Stomach (tissue), 9 donors: ENCODE results near the gene CDYL. TPM values are rescaled to one million over a fixed set of nuclear protein-coding genes. Genes with fewer than 3 reads are reported as not detected.

Experiments used
- DNase-seq, 2 donors: peaks; one replicate each; pipeline versions ENCODE4 v3.0.0 to v3.0.0-alpha.2; 2013 to 2019
- H3K27ac ChIP-seq, 5 donors: fragments of 200-600 bp in 4 of 5; sonication (generic) in 4 of 5; one replicate each; pipeline ENCODE4 v1.5.1; 2013 to 2019; ENCODE audit warnings: mild to moderate bottlenecking in 1 of 5, moderate library complexity in 1 of 5
- H3K27me3 ChIP-seq, 3 donors: fragments of 200-600 bp; sonication (generic); one replicate each; pipeline ENCODE4 v1.5.1; 2017 to 2019; ENCODE audit warnings: mixed run types in 1 of 3
- H3K36me3 ChIP-seq, 4 donors: fragments of 200-600 bp; sonication (generic); 1 replicate in 3 of 4; 2 replicates in 1 of 4; pipeline ENCODE4 v1.5.1; 2016 to 2019
- H3K4me1 ChIP-seq, 4 donors: fragments of 200-600 bp; sonication (generic); one replicate each; pipeline ENCODE4 v1.5.1; 2016 to 2019
- H3K4me3 ChIP-seq, 4 donors: fragments of 200-600 bp; sonication (generic) in 3 of 4; one replicate each; pipeline ENCODE4 v1.5.1; 2016 to 2019; ENCODE audit warnings: mild to moderate bottlenecking in 1 of 4
- H3K9me3 ChIP-seq, 4 donors: fragments of 200-600 bp; sonication (generic); one replicate each; pipeline ENCODE4 v1.5.1; 2016 to 2019
- CTCF ChIP-seq, 7 experiments: fragments of 450-650 bp in 4 of 7; fragments of 200-600 bp in 3 of 7; sonication (generic) in 3 of 7; IDR thresholded peaks; one replicate each; pipeline ENCODE4 v1.5.1; 2016 to 2019; ENCODE audit warnings: antibody characterized with exemption in 7 of 7, control low read depth in 2 of 7, mild to moderate bottlenecking in 1 of 7
- EP300 ChIP-seq: sonication (generic); formaldehyde crosslinking; IDR thresholded peaks from one replicate; pipeline ENCODE4 v1.6.1; 2017; ENCODE audit warnings: antibody characterized with exemption
- POLR2A ChIP-seq, 4 donors: fragments of 450-650 bp; IDR thresholded peaks; one replicate each; pipeline ENCODE4 v1.6.1; 2016; ENCODE audit warnings: antibody characterized with exemption in 4 of 4, control low read depth in 2 of 4, mild to moderate bottlenecking in 1 of 4, moderate library complexity in 1 of 4
- POLR2AphosphoS5 ChIP-seq, 3 donors: sonication (generic); formaldehyde crosslinking; IDR thresholded peaks; one replicate each; pipeline ENCODE4 v1.6.1; 2016; ENCODE audit warnings: antibody characterized with exemption in 3 of 3
- WGBS, 5 donors: extraction: QIAGEN DNeasy Blood & Tissue Kit in 3 of 5; methylation state at CpG; one replicate each; pipeline versions ENCODE4 v1.1.5 to v1.1.7; 2013 to 2018; 5-methylcytosine and 5-hydroxymethylcytosine counted together
- intact Hi-C: fragments of 100-400 bp; cut with DNase I; formaldehyde crosslinking; loops from one replicate; pipeline ENCODE4 v1.15.1; 2023; ENCODE audit warnings: low total_unique reads
- polyA plus RNA-seq, 3 donors: library from polyadenylated mRNA; stranded (reverse); fragments of 200-250 nt; gene quantifications; one replicate each; pipeline ENCODE4 v1.2.3, GENCODE V29; 2013
- total RNA-seq, 5 donors: library from RNA; depleted of rRNA; stranded (reverse); fragments of >200 nt; gene quantifications; one replicate each; pipeline versions ENCODE4 v1.1.0 to v1.2.3, GENCODE V29; 2014 to 2016
- donor health status: healthy with polysubstance abuse.
- donor health status: Bipolar disorder and iron deficiency.
- donor health status: healthy.

CDYL gene
- total and polyA plus RNA-seq, 8 donors, result 6.2 to 226 (median 18.4) TPM

GRCh38 chr6:4979426-4979825 lies 203.2 kb downstream of the CDYL start:
- intact Hi-C loops, result no loop called here
- WGBS, 5 donors, result 66 to 76% (median 67%) methylated on average over 3 of the region's 3 CpGs
- no peak for TF ChIP-seq EP300
- no peak for TF ChIP-seq POLR2A (IDR thresholded peaks at IDR 0.05)
- no peak for TF ChIP-seq CTCF (IDR thresholded peaks at IDR 0.05)
- TF ChIP-seq POLR2AphosphoS5 (IDR thresholded peaks at IDR 0.05), result no peak
- Histone ChIP-seq H3K4me1 (peaks cover 0 to 7% (median 3%) of the 10 kb centered on the region in 4 donors), H3K4me3 (no peak overlapping the region), H3K27me3 (no peaks in the 10 kb centered on the region), H3K36me3 (no peaks in the 10 kb centered on the region), H3K27ac (no peak overlapping the region), H3K9me3 (peaks cover 0 to 19% (median 14%) of the 10 kb centered on the region in 4 donors)
- no peak for DNase-seq

GRCh38 chr6:4981761-4982160 lies 205.6 kb downstream of the CDYL start:
- Histone ChIP-seq H3K4me3 (no peak overlapping the region), H3K4me1 (no peaks in the 10 kb centered on the region), H3K36me3 (no peaks in the 10 kb centered on the region), H3K27ac (no peak overlapping the region), H3K27me3 (no peaks in the 10 kb centered on the region), H3K9me3 (peaks cover 0 to 19% (median 14%) of the 10 kb centered on the region in 4 donors)
- intact Hi-C loops, result no loop called here
- TF ChIP-seq EP300 (no peak), POLR2AphosphoS5 (IDR thresholded peaks at IDR 0.05) (no peak), POLR2A (IDR thresholded peaks at IDR 0.05) (no peak), CTCF (IDR thresholded peaks at IDR 0.05) (no peak)
- no peak for DNase-seq
- WGBS, 5 donors, result 41 to 72% (median 51%) methylated on average over 6 of the region's 6 CpGs

GRCh38 chr6:4983322-4983721 lies 207.1 kb downstream of the CDYL start:
- WGBS, 5 donors, result 72 to 81% (median 77%) methylated on average over 6 of the region's 6 CpGs

GRCh38 chr6:4986999-4987398 lies 210.8 kb downstream of the CDYL start:
- no peak for DNase-seq
- TF ChIP-seq EP300, result no peak
- no peak for TF ChIP-seq POLR2A (IDR thresholded peaks at IDR 0.05)
- TF ChIP-seq CTCF (IDR thresholded peaks at IDR 0.05), result no peak
- TF ChIP-seq POLR2AphosphoS5 (IDR thresholded peaks at IDR 0.05), result no peak
- Histone ChIP-seq H3K36me3 (no peaks in the 10 kb centered on the region), H3K9me3 (peaks cover 0 to 5% (median 4%) of the 10 kb centered on the region in 4 donors), H3K4me3 (no peak overlapping the region), H3K27me3 (no peaks in the 10 kb centered on the region), H3K27ac (no peak overlapping the region), H3K4me1 (no peaks in the 10 kb centered on the region)
- 72 to 94% (median 82%) methylated on average over 2 to 3 of the region's 3 CpGs for WGBS, 5 donors
- intact Hi-C loops, result no loop called here

More at GRCh38 chr6:4983322-4983721, 207.1 kb downstream of the CDYL start:
- Histone ChIP-seq H3K27ac (no peak overlapping the region), H3K36me3 (no peaks in the 10 kb centered on the region), H3K4me3 (no peak overlapping the region), H3K27me3 (no peaks in the 10 kb centered on the region), H3K9me3 (peaks cover 0 to 24% (median 18%) of the 10 kb centered on the region in 4 donors), H3K4me1 (no peaks in the 10 kb centered on the region)
- TF ChIP-seq POLR2A (IDR thresholded peaks at IDR 0.05) (no peak), CTCF (IDR thresholded peaks at IDR 0.05) (no peak), POLR2AphosphoS5 (IDR thresholded peaks at IDR 0.05) (no peak), EP300 (no peak)
- no peak for DNase-seq
- intact Hi-C loops, result no loop called here
